GM18951 (cell line): ENCODE results near the gene HS6ST3.

Source experiments
- POLR2A ChIP-seq: IDR thresholded peaks from 4 replicates; pipeline ENCODE4 v1.6.1; 2011; ENCODE audit warnings: mild to moderate bottlenecking; ENCODE audit not compliant: insufficient read length, insufficient read depth; ENCODE audit errors: extremely low read depth
- in situ Hi-C: fragments of 300-500 bp; cut with MboI; formaldehyde crosslinking; loops from one replicate; pipeline ENCODE4 v1.12.0; 2022; ENCODE audit warnings: low sequenced_read_pairs, mixed read lengths, inconsistent platforms; ENCODE audit not compliant: unreplicated experiment

HS6ST3 gene

DNA sequence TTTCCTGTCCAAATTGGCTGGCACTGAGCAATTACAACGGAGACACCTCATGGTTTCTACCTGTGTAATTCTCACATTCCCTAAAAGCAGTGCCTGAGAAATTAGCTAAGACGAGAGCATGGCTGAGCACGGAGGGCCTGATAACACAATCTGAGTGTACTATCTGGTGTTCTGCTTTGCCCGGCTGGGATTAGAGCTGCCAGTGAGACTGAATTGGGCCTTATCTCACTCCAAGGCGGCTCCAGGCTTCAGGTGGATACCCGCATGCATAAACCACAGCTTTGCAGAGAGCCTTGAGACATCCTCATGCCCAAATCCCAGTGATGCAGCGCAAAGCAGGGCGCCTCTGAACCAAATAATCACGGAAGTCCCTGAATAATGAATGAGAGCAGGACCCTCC lies 732.1 kb downstream of the HS6ST3 start:
- no peak for TF ChIP-seq POLR2A
- in situ Hi-C loops: no loop called here

DNA sequence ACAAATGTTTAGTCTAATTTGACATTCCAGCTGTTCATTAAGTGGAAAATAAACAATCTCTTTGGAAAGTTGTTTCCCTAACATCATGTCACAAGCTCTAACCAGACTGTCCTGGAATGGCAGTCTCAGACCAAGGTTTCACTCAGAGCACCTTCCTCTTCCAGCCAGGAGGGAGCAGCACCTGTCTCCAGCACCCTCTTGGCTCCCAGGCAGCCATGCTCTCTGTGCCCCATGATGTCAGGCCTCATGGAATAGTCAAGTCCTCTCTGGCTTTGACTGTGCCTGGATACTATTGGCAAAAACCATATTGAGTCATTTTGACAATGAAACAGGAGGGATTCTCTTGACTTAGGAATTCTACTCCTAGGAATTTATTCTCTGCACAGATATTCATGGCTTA lies 733.0 kb downstream of the HS6ST3 start:
- TF ChIP-seq POLR2A: no peak
- in situ Hi-C loops: no loop called here

DNA sequence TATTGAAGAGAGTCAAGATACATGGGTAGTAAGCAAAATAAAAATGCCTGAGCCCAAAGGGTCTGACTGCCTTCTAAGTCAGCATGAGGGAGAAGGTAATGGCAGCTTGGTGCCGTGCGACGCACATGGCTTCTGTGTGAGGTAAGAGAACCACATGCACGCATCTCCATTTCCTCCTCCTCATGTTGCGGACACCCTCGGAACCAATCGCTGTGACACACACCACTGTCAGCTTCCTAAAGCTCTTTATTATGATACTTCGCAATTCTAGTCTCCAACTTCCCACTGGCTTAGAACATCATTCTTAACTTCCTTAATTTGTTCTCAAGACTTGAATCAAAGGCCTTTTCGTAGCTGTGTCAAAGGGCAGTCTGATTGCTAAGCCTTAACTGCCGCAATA lies 734.2 kb downstream of the HS6ST3 start:
- in situ Hi-C loops: no loop called here
- no peak for TF ChIP-seq POLR2A

DNA sequence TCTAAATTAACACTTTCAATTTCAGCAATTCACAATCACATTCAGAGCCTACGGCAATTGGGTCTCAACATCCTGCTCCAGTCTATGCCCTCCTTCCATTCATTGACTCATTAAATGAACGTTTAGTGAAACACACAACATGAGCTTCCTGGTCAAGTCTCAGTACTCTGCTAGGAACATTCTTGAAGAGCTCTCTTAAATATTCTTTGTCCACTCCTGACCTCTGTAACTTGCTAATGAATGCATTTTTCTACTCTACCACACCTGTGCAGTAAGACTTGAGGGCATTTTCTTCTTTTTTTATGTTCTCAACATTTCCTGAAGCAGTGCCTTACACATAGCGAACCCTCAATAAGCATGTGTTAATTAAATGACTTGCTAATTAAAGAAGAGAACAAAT lies 735.7 kb downstream of the HS6ST3 start:
- TF ChIP-seq POLR2A: no peak
- in situ Hi-C loops: no loop called here

DNA sequence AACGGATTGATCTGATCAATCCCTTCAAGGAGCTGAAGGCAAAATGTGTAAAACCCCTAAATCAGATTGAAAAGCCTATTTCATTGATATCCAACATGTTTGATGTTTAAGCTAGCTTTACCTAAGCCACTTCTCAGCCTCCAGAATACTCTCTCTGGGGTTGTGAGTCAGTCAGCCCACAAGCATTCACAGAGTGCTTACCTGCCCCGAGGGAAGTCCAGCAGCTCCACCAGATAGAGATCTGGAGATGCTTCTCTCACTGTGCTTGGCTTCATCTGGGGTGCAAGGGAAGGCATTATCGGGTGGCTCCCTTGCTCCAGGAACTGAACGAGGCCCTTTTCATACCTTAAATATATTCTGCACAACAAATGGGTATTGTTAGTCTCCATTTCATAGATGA lies 744.7 kb downstream of the HS6ST3 start:
- in situ Hi-C loops: no loop called here
- no peak for TF ChIP-seq POLR2A

DNA sequence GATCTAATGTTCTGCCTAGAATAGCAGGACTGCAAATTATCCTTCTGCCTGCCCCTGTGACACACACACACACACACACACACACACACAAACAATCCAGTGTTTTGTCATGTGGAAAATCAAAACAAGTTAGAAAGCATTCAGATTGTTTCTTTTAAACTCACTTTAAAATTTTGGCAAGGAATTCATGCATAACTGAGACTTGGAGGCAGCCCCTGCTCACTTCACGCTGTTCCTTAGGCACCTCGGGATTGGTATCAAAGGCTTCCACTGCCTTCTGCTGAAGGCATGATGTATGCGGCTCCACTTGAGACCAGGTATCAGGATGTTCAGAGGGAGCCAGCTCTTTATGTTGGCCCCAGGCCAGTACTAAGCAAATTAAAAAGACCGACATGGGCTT lies 745.6 kb downstream of the HS6ST3 start:
- no peak for TF ChIP-seq POLR2A
- in situ Hi-C loops: no loop called here

DNA sequence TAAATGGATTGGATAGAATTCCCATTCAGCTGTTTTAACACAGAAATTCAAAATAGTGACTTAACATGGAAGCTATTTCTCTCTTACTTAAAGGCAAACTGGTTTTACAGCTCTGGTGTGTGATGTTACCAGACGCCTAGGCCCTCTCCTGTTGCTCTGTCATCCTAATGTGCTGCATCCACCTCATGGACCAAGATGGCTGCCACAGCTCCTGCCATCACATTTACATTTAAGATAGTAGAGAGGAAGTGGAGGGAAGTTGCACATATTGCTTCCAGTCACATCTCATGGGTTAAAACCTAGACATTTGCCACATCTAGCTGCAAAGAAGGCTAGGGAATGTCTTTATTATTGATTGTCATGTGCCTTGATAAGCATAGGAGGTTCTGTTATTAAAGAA lies 746.8 kb downstream of the HS6ST3 start:
- no peak for TF ChIP-seq POLR2A
- in situ Hi-C loops: no loop called here

DNA sequence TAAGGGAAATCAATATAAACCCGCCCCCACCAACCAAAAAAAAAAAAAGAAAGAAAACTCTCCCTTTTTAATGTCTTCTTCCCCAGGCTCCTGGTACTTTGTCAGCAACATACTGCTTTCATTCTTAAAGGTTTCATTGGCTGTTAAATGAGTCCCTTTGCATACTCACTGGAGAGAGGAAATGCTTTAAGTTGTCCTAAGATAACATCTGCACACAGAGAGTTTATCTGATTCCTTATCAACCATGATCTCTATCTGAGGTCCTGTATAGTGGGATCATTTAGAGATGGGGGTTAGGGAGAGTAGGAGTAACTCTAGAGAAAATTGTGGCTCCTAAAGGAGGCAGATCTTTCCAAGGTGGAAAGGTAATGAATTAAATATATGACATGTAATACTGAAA lies 747.9 kb downstream of the HS6ST3 start:
- no peak for TF ChIP-seq POLR2A
- in situ Hi-C loops: no loop called here

DNA sequence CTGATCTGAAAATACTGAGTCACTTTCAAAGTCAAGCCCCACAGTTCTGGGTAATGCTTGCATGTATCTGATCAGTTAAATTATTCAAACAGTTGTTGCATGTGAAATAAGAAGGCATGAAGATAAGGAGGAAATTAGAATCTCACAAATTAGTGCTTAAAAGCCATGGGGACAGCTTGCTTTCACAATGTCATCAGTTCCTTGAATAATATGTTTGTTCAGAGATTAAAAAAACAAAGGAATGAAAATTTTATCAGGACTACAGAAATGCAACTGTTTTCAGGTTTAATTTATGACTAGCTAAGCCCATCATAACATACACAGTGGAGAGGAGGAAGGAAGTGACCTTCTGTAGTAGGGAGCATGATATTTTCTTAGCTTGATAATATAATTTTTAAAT lies 754.3 kb downstream of the HS6ST3 start:
- TF ChIP-seq POLR2A: no peak
- in situ Hi-C loops: no loop called here

DNA sequence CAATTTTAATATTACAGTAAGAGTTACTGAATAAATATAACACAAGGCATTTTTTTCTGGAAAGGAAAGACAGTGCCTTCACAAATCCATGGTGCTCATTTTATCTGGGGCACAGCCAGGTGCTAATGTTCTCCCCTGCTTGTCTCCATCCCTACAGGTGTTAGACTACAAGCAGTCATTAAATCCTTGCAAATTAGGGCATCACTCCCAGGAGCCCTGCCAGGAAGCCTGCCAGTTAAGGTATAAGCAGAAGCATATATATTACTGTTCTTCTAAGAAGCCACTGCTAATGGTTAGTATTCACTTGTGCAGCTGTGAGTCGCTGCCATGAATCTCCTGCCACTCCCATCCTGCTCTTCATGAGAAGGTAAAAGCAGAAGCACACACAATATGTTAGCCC lies 754.7 kb downstream of the HS6ST3 start:
- in situ Hi-C loops: no loop called here
- no peak for TF ChIP-seq POLR2A

DNA sequence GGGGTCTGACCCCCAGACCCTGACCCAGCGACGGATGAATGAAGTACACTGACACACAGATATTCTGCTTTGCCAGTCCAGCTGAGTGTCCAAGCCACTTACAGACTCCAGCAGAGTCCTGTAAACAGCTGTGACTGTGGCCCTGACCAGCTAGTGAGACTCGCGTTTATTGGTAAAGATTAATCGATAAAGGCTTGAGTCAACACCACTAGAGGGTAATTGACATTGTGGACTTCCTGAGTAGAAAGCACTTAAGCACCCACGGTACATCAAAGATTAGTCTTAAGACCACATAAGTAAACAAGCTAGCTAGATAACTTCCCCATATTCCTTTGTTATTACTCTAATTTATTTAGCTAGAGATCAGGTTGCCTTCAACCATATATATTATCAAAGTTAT lies 758.4 kb downstream of the HS6ST3 start:
- TF ChIP-seq POLR2A: no peak
- in situ Hi-C loops: no loop called here

DNA sequence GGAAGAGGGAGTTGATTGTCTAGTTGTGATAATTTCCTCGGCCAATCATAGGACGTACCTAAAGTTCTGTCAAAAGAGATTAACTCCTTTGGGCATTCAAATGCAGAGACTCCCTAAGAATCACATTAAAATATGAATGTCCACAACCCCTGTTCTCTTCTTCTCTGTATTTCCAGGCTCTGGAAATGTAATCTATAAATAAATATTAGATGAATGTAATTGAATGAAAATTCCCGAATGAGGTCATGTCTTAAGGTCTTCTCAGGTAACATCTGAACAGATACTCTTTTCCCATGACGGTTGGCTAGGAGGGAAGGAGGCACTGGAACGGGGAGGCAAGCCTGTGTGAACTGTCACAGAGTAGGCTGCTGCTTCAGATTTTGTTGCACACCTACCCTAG lies 759.2 kb downstream of the HS6ST3 start:
- no peak for TF ChIP-seq POLR2A

DNA sequence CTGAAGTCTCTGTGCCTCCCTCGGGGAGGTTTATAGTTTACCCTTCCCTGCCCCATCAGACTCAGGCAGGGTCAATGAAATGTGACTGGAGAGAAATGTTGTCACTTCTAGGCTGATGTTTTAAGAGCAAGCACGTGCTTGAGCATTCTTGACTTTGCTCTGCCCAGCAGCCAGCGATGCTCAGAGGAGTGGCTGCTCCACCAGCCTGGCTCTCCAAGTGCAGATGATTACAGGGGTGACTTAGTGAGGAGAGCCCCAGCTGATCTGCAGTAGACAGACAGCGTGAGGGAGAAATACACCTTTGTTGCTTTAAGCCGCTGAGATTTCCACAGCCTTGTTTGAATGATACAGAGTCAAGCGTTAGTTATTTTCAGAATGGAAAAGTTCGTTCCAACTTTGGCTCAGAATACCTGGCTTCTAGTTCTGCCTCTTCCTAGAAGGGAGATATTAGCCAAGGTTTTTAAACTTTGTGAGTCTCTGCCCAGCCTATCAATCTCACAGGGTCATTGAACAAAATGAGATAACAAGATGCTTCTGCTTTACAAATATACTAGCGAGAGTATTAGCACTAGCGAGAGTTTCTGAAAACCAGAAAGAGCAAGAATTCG lies 760.7 kb downstream of the HS6ST3 start:
- no peak for TF ChIP-seq POLR2A

More for the DNA sequence above, 759.2 kb downstream of the HS6ST3 start:
- in situ Hi-C loops: no loop called here

DNA sequence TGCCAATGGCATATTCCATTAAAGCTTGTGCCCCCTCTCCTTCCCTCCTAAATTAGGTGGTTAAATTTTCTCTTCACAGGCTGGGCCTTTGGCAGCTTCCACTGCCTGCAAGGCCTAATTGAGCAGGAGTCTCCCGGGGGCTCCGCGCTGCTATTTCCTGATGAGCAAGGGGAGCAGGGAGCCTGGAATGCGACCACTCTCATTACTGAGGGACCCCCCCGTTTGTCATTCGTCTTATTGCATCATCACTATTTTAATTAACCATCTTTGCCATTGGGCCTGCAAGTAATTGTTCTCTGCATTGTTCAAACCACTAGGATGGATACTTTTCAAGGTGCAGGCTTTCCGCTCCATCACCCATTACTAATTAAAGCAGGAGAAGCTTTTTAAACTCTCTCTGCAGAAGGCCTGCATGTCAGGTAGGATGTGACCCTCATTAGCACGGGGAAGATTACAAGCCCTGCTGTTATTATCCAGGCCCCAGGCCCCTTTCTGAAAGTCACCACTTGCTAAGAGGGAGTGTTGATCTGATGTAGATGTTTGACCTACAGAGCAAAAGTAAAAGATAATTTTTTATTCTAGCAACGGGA lies 762.0 kb downstream of the HS6ST3 start:
- in situ Hi-C loops: no loop called here

More for the DNA sequence above, 760.7 kb downstream of the HS6ST3 start:
- in situ Hi-C loops: no loop called here

DNA sequence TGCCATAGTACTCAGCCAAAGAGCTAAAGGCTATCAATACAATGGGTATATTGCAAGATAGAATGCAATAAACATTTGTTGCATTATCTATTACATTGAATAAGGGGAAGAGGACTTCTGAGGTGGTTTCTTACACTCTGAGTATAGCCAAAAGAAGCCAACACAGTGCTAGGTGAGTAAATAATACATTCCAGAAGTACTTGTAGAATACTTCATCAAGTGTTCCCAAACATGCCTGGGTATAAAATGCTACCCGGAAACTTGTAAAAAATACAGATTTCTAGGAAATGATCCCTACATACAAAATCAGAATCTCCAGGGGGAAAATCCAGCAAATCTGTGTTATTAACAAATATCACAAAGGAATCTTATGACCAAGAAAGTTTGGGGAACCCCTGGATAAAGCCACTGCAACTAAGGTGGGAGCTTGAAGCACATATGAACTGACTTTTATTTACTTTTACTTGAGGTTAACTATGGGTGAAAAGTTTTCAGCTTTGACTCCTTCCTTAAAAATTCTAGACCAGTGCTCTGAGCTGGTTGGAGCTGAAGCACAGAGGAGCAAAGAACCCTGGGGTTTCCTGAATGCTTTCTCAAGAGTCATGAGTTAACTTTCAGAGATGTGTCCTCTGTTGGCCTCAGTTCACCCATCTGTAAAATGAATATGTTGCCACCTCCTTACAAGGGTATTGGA lies 768.4 kb downstream of the HS6ST3 start:
- in situ Hi-C loops: no loop called here
- no peak for TF ChIP-seq POLR2A

More for the DNA sequence above, 762.0 kb downstream of the HS6ST3 start:
- TF ChIP-seq POLR2A: no peak

DNA sequence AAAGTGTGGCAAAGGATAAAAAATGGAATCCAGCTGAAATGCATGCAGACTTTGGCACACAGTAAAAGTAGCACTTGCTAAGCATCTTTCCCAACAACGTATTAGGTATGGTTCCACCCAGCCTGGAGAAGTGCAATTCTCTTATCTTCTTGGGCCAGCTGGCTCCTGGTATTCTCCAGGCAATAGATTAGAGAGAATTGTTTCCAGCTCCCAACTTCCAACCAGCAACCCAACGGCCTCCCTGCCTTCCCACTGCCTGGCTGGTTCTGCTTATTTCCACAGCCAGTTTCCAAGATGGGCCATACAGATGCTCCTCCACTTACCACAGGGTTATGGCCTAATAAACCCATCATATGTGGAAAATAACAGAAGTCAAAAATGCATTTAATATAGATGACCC lies 771.0 kb downstream of the HS6ST3 start:
- no peak for TF ChIP-seq POLR2A
- in situ Hi-C loops: no loop called here
